GM18511 (cell line): ENCODE data around the gene BAX.

Experiments
- ATAC-seq: cut with Tn5 transposase; IDR thresholded peaks from one replicate; pipeline ENCODE4 v1.9.1; 2021; ENCODE audit warnings: mild to moderate bottlenecking, moderate library complexity; ENCODE audit not compliant: unreplicated experiment

Gene BAX

DNA sequence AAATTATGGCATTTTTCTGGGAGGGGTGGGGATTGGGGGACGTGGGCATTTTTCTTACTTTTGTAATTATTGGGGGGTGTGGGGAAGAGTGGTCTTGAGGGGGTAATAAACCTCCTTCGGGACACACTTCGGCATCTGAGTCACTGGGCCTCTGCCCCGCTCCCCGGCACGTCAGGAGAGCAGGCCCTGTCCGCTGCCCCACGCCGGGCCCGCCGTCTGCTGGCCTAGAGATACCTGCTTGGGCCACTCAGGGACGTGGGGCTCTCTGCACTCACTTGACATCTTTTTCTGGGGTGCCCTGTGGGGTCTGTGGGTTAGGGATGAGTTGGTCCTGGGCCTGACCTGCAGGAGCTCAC lies 7.0 kb downstream of the BAX start:
- no peak for ATAC-seq

DNA sequence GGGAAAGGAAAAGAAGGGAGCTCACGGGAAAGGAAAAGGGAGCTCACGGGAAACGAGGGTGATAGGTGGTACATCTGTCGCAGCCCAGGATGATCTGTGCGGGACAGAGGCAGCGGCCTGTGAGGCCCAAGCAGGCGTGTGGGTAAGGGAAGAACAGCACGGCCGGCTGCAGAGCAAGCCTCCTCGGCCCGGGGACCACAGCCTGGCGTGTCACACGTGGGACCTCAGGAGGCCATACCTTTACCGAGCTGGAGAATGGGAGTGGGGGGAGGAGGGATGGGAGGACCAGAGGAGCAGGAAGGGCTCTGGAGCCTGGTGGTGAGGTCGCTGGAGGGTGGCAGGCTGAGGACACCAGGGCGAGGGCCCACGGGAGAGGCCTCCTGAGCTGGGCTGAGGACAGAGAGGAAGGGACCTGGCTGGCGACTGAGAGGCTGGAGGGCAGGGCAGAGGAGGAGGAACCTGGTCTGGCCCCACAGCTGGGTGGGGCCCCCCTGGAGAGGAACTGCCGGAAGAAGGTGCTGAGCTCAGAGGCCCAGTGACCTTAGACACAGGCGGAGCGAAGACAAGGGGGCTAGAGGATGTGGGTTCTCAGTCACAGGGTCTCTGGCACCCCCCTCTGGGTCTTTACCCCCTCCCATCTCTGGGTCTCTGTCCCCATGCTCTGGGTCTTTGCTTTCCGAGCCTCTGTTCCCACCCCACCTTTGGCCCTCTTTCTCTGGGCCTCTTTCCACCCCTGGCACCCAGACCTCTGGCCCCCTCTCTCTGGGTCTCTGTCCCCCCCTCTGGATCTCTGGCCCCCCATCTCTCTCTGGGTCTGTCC lies 7.6 kb downstream of the BAX start:
- peak; percentile 46 for ATAC-seq

DNA sequence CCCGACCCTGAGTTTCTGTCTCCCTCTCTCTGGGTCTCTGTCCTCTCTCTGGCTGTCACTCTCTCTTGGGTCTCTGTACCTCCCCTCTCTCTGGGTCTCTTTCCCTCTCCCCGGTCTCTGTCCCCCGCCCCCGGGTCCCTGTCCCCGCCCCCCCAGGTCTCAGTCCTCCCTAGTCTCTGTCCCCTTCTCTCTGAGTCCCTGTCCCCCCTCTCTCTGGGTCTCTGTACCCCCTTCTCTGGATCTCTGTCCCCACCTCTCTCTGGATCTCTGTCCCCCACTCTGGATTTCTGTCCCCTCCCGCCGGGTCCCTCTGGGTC lies 8.1 kb downstream of the BAX start:
- ATAC-seq = no peak

DNA sequence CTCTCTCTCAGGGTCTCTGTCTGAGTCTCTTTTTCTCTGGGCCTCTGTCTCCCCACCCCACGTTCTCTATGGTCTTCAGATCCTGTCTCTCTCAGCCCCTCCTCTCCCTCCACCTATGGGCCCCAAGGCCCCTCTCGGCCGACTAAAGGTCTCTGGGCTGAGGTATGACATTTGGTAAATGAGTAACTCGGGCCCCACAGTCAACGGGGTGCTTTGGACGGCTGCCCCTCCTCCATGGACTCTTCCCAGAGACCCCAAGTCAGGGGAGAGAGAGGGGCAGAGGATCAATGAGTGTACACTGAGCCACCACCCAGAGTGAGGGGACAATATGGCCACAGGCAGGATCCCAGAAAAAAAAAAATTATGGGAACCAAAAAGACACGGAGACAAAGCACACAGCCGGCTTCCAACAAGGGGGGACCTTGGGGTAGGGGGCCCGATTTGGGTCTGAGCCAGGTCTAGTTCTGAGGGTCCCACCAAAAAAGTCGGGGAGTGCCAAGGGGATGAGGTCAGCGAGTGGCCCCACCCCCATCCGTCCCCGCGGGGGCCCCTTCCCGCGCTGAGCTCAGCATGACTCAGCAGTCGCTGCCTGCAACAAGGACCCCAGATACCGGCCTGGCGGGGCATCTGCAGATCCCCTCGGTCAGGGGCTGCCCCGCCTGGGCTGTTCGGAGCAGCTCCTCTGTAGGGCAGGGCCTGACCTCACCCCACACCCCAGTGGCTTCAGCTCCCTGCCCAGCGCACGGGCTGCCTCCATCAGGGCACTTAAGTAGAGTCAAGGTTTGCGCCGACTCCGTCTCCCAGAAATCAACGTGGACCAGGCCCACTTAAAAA lies 8.9 kb downstream of the BAX start:
- ATAC-seq = peak; percentile 29

DNA sequence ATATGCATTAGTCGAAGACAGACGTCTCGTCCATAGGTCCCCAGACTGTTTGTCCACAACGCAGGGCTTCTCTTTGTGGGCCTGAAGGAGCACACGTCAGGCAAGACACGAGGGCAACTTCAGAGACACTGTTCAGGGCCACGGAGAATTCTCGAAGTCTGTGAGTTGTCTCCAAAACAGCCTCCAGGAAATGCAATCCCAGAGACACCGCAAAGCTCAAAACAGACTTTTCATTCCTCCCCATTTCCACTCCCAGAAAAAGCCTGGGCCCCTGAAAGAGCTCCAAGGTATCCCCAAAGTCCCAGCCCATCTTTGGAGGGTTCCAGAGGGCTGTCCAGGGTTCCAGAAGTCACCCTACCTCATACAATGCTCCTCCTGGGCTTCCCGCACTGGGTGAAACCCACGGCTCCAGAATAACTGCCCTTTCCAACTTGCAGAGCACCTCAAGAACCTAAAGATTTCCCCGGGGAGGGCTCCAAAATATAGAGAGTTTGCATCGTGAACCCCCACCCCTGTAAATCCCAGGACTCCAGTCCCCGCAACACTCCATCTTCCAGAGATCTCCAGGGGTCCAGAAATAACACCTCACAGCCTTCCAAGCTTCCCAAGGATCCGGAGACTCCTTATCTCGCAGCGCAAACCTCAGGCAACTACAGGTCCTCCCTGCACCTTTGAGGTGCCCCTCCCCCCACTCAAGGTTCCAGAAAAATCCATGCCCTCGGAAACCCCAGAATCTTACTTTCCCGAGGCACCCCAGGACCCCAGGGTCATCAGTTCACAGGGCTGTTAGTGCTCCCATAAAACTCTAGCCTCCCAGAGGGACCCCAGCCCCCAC lies 9.7 kb downstream of the BAX start:
- ATAC-seq = no peak

DNA sequence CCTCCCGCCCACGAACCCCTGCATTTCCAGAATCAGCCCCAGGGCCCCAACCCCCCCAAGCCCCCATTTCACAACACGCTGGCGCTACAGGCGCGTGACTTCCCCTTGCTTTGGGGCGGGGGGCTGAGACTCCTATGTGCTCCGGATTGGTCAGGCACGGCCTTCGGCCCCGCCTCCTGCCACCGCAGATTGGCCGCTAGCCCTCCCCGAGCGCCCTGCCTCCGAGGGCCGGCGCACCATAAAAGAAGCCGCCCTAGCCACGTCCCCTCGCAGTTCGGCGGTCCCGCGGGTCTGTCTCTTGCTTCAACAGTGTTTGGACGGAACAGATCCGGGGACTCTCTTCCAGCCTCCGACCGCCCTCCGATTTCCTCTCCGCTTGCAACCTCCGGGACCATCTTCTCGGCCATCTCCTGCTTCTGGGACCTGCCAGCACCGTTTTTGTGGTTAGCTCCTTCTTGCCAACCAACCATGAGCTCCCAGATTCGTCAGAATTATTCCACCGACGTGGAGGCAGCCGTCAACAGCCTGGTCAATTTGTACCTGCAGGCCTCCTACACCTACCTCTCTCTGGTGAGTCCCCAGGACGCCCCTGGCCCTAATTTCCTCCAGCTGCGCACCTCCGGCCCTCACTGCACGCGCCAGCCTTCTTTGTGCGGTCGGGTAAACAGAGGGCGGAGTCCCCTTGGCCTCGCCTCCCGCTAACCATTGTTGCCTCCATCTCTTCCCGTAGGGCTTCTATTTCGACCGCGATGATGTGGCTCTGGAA lies 10.5 kb downstream of the BAX start, which contains the start of gene FTL:
FTL (plus strand) TSS at position 270 of the 766 bp plus-strand sequence; CDS start at position 469, 199 bp downstream.
- ATAC-seq = peak; percentile 47

DNA sequence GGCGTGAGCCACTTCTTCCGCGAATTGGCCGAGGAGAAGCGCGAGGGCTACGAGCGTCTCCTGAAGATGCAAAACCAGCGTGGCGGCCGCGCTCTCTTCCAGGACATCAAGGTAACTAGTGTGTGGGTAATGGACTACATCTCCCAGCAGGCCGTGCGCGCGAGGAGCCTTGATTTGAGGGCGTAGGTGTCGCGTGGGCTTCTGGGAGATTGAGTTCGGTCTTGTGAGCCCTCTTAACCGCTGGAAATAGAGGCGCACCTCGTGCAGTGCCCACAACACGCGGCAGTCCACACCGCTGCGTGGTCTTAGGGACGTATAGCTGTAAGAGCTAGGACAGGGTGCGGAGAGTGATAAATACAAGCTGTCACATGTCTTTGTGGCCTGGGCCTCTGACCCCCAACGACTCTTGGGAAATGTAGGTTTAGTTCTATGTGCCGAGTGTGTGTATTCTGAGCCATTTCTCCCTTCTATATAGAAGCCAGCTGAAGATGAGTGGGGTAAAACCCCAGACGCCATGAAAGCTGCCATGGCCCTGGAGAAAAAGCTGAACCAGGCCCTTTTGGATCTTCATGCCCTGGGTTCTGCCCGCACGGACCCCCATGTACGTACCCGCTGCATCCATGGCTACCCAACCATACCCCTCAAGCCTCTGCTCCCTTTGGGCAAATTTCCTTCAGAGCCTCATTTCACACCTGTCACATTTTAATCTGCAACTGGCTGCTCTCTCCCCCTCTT lies 11.3 kb downstream of the BAX start:
- ATAC-seq = peak; percentile 24

DNA sequence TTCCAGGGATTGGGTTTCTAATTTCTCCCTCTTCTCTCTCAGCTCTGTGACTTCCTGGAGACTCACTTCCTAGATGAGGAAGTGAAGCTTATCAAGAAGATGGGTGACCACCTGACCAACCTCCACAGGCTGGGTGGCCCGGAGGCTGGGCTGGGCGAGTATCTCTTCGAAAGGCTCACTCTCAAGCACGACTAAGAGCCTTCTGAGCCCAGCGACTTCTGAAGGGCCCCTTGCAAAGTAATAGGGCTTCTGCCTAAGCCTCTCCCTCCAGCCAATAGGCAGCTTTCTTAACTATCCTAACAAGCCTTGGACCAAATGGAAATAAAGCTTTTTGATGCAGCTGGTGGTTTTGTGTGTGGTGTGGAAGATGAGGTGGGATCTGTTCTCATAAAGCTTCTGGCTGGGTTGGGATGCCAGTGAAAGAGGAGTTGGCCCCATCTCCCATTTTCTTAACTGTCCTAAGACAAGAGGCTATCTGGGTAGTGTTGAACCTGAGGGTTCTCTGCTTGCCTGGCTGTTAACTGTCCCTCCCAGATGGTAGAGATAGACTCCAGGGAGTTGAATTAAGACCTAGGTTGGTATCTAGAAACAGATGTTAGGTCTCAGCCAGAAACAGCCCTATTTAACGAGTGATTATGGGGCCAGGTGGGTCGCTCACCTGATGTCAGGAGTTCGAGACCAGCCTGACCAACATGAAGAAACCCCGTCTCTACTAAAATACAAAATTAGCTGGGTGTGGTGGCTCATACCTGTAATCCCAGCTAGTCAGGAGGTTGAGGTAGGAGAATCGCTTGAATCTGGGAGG lies 12.1 kb downstream of the BAX start:
- ATAC-seq = no peak

DNA sequence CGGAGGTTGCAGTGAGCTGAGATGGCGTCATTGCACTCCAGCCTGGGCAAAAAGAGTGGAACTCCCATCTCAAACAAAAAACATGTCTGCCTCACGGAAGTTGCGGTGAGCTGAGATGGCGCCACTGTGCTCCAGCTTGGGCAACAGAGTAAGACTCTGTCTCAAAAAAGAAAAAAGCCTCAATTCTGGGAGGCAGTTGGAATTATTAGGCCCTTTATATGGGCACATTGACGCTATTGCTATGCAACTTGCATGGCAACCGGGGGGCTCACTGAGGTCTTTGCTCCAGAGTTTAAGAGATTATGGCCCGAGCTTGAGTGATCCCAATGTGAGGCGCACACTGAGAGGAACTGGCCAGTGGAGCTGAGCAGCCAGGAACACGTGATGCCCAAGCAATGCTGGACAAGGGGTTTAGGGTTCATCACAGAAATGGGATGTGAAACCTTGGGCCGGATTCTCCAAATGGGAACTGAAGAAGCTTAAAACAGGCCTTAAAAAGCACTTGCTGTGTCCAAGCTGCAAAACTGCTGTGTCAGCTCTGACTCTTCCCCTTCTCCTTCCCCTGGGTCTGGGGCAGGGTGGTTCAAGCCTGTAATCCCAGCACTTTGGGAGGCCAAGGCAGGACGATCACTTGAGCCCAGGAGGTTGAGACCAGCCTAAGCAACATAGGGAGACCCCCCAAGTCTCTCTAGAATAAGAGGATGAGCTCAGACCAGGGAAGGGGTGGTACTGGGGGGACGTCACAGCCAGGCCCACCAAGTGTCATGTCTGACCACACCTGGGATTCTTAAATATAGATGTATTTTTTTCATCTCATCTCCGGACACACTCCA lies 12.9 kb downstream of the BAX start:
- no peak for ATAC-seq

DNA sequence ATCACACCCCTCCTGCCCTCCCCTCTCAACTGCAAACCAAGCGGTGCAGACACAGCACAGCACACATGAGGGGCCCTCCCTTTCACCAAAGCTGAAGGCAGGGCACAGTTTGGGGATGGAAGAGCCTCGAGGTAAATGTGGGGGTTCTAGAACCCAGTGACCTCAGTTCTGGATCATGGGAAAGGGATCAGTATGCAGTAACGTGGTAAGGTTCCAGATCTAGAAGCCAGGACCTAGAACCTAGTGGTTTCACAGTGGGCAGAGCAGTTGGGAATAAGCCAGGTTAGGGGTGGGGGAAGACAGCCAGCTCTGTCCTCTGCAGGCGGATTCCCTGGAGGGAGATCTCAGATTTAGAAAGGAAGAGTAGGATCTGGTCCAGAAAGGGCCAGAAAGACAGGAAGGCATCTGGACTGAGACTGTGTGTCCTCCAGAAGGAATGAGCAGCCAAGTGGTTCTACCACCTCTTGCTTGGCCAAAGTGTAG lies 13.5 kb downstream of the BAX start:
- ATAC-seq = no peak

DNA sequence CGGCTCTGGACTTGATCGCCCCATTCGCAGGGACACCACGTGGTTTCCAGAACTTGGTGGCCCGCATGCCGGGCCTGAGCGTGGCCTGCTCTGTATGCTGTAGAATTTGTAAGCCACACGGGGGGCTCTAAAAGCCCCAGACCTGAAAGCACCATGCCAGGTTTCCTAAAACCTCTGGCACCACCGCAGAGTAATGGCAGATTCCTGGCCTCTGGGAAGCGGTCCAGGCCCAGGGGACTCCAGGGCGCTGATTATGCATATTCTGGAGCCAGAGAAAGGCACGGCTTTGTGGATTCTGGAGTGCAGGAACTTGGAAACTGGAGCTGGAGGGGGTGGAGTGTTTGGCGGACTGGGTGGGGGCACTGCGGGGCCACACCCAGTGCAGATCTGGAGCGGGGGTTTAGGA lies 14.1 kb downstream of the BAX start:
- ATAC-seq = no peak

DNA sequence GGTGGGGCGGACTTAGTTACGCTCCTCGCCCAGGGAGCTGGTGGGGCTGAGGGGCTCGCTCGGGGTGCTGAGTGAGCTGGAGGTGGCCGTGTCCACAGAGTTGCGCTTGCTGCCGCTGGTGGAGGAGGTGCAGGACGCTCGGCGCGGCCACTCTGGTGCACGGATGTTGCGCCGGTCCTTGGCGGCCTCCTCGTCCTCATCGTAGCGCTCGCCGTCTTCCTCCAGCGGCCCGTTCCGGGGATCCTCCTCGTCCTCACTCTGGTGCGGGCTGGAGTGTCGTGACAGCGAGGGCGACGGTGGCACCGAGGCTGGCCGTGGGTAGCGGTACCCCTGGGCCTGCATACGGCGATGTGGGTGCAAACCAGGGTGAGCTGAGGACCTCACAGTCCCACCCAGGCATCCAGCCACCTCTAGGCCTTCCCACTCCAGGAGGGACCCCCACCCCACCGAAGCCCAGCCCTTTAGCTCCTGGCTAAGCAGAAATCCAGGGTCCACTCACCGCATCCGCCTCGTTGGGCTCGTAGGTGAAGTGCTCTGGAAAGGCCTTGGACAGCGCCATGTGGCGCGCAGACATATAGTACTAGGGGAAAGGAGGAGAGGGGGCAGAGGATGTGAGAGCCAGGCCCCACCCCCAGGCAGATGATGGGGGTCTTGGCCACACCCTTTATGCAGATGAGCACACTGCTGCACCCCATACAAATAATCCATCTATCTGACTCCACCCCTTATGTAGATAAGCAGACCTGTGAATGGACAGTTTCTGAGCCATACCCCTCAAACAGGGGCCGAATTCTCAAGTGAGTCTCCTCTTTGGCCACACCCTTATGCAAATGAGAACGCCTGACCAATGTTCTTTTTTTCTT lies 14.8 kb downstream of the BAX start:
- ATAC-seq = no peak

DNA sequence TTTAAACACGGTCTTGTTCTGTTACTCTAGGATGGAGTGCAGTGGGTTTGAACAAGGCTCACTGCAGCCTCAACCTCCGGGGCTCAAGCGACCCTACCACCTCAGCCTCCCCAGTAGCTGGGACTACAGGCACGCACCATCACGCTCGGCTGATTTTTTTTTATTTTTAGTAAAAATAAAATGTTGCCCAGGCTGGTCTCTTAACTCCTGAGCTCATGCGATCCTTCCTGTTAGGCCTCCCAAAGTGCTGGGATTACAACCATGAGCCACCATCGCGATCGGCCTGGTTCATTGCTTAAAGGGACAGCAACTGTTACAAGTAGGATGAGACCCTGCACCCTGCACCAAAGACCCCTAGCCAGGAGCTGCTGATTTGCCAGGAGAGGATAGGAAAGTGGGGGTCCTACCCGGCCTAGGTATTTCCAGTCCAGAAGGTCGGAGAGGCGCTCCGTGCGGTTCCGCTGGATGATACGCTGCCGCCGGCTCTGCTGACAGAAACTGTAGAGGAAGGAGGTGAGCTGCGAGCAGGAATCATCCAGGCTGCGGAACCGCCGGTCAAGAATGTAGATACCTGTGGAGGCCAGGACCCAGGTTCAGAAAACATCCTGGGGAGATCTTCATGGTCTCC lies 15.6 kb downstream of the BAX start:
- ATAC-seq = no peak

DNA sequence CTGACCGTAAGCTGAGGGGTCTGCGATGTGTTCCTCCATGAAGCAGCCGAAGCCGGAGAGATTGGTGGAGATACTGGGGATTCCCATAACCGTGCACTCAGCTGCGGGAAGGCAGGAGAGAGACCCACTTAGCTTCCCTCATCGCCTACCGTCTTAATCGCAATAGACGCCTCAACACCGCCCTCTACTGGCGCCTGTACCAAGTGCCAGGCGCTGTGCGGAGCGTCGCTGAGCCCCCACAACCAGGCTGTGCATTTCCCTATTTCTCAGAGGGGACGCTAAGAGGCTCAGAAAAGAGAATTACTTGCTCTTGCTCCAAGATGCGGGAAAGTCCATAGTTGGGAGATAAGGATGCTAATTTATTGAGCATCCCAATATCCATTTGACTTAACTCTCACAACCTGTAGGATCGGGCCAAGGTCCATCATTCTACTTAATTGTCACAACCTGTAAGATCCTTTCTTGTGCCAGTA lies 16.3 kb downstream of the BAX start:
- ATAC-seq = no peak

DNA sequence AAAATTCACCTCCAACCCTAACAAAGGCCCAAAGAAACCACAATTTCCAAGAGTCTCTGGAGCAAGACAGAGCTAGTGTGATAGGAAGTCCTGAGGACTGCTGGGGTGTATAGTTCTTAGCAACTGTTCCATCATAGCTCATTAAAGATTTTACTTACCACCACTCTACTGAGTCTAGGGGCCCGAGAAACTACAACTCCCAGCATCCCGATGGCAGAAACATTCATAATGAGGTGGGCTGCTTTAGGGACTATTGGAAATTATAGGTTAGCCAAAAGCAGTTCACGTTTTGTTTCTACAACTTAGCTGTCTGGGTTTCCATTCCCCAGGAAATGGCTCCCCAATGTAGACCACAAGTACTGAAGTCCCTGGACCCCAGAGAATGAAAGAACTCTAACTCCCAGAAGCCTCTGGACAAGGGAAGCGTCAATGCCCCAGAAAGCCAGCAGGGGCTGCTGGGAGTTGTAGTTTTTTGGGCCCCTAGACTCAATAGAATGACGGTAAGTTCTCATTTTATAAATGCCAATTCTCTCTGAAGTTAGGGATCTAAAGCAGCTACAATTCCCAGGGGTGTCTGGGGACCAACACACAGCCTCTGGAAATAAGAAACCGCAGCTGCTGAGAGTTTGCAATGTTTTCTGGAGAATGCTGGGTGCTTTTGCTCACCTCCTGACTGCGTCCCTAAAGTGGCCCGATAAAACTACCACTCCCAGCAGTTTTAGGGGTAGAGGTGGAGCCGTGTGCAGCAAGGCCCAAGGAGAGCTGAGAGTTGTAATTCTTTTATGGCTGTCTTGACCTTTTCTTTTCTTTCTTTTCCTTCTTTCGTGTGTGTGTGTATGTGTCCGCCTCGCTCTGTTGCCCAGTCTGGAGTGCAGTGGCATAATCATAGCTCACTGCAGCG lies 21.5 kb downstream of the BAX start:
- ATAC-seq = no peak

DNA sequence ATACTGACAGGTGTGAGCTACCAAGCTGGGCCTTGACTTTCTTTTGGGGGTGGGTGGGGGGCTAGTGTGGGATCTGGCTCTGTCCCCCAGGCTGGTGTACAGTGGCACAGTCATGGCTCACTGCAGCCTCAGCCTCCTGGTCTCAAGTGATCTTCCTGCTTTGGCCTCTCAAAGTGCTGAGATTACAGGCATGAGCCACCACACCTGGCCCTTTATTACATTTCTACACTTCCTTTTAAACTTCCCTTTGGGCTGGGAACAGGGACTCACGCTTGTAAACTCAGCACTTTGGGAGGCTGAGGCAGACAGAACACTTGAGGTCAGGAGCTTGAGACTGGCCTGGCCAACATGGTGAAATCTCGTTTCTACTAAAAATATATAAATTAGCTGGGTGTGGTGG lies 22.4 kb downstream of the BAX start:
- no peak for ATAC-seq
